H9 (cell line): ENCODE results near the gene SH3TC1. TPM values are rescaled to one million over a fixed set of nuclear protein-coding genes. Genes with fewer than 3 reads are reported as not detected.

Source experiments
- DNase-seq: peaks from one replicate; pipeline ENCODE4 v3.0.0-alpha.2; 2017
- H2AFZ ChIP-seq: one replicate; pipeline ENCODE4 v1.6.1; 2013; ENCODE audit warnings: mild to moderate bottlenecking, low read length, control low read depth, moderate library complexity
- H2AK5ac ChIP-seq: 2 replicates; pipeline ENCODE4 v1.6.1; 2013; ENCODE audit warnings: low read length, control low read depth, mixed read lengths; ENCODE audit not compliant: insufficient read length
- H2BK120ac ChIP-seq: one replicate; pipeline ENCODE4 v1.6.1; 2013; ENCODE audit warnings: low read depth, mild to moderate bottlenecking, low read length, control low read depth, inconsistent platforms; ENCODE audit not compliant: poor library complexity, severe bottlenecking
- H2BK12ac ChIP-seq: 2 replicates; pipeline ENCODE4 v1.6.1; 2013; ENCODE audit warnings: low read length, control low read depth, mixed read lengths, low read depth; ENCODE audit not compliant: insufficient read length
- H2BK15ac ChIP-seq: 2 replicates; pipeline ENCODE4 v1.6.1; 2013; ENCODE audit warnings: low read depth, low read length, control low read depth
- H2BK20ac ChIP-seq: one replicate; pipeline ENCODE4 v1.6.1; 2013; ENCODE audit warnings: low read depth, mild to moderate bottlenecking, low read length, control low read depth, inconsistent platforms; ENCODE audit not compliant: poor library complexity, severe bottlenecking
- H2BK5ac ChIP-seq: 2 replicates; pipeline ENCODE4 v1.6.1; 2013; ENCODE audit warnings: low read length, control low read depth, mixed read lengths; ENCODE audit not compliant: insufficient read length
- H3K14ac ChIP-seq: 2 replicates; pipeline ENCODE4 v1.6.1; 2013; ENCODE audit warnings: low read length, control low read depth; ENCODE audit not compliant: insufficient read depth
- H3K18ac ChIP-seq: 2 replicates; pipeline ENCODE4 v1.6.1; 2013; ENCODE audit warnings: low read depth, mild to moderate bottlenecking, mixed read lengths, low read length, control low read depth; ENCODE audit not compliant: insufficient read length
- H3K23ac ChIP-seq: 2 replicates; pipeline ENCODE4 v1.6.1; 2013; ENCODE audit warnings: low read length, control low read depth, mixed read lengths, low read depth; ENCODE audit not compliant: insufficient read length
- H3K23me2 ChIP-seq: 2 replicates; pipeline ENCODE4 v1.6.1; 2013; ENCODE audit warnings: low read depth, mild to moderate bottlenecking, mixed read lengths, low read length, control low read depth; ENCODE audit not compliant: insufficient read length, poor library complexity, severe bottlenecking
- H3K27ac ChIP-seq: 2 replicates; pipeline ENCODE4 v1.5.1; 2013; ENCODE audit warnings: low read length, control low read depth, mixed read lengths, low read depth; ENCODE audit not compliant: insufficient read length
- H3K27me3 ChIP-seq: 2 replicates; pipeline ENCODE4 v1.6.1; 2013; ENCODE audit warnings: low read length, control low read depth, inconsistent platforms; ENCODE audit not compliant: insufficient read depth
- H3K4ac ChIP-seq: 2 replicates; pipeline ENCODE4 v1.6.1; 2013; ENCODE audit warnings: low read depth, mild to moderate bottlenecking, control low read depth, inconsistent platforms, low read length, moderate library complexity
- H3K4me1 ChIP-seq: 2 replicates; pipeline ENCODE4 v1.6.1; 2013; ENCODE audit warnings: low read length, control low read depth, inconsistent platforms; ENCODE audit not compliant: insufficient read depth
- H3K4me2 ChIP-seq: 2 replicates; pipeline ENCODE4 v1.6.1; 2013; ENCODE audit warnings: low read length, control low read depth, mixed read lengths; ENCODE audit not compliant: insufficient read length, insufficient read depth
- H3K56ac ChIP-seq: 2 replicates; pipeline ENCODE4 v1.6.1; 2013; ENCODE audit warnings: low read depth, mild to moderate bottlenecking, mixed read lengths, low read length, control low read depth; ENCODE audit not compliant: insufficient read length
- H3K79me1 ChIP-seq: 2 replicates; pipeline ENCODE4 v1.6.1; 2013; ENCODE audit warnings: low read depth, mild to moderate bottlenecking, moderate library complexity, low read length, control low read depth, inconsistent platforms; ENCODE audit not compliant: insufficient read depth, poor library complexity, severe bottlenecking
- H3K79me2 ChIP-seq: 2 replicates; pipeline ENCODE4 v1.6.1; 2013; ENCODE audit warnings: low read length, control low read depth, inconsistent platforms; ENCODE audit not compliant: insufficient read depth
- H3K9ac ChIP-seq: 2 replicates; pipeline ENCODE4 v1.6.1; 2013; ENCODE audit warnings: low read length, control low read depth, mixed read lengths; ENCODE audit not compliant: insufficient read length; ENCODE audit errors: extremely low read depth
- H3K9me3 ChIP-seq: one replicate; pipeline ENCODE4 v1.6.1; 2013; ENCODE audit warnings: low read depth, low read length, inconsistent platforms; ENCODE audit not compliant: control insufficient read depth
- H3T11ph ChIP-seq: one replicate; pipeline ENCODE4 v1.6.1; 2013; ENCODE audit warnings: mild to moderate bottlenecking, low read length, control low read depth, inconsistent platforms
- H4K20me1 ChIP-seq: one replicate; pipeline ENCODE4 v1.6.1; 2013; ENCODE audit not compliant: control insufficient read depth, insufficient read length, insufficient read depth
- H4K5ac ChIP-seq: 2 replicates; pipeline ENCODE4 v1.6.1; 2013; ENCODE audit warnings: low read depth, mild to moderate bottlenecking, mixed read lengths, low read length, control low read depth; ENCODE audit not compliant: insufficient read length
- H4K8ac ChIP-seq: replicated peaks from 2 replicates; pipeline ENCODE4 v1.6.1; 2013; ENCODE audit warnings: low read length, control low read depth, mixed read lengths, low read depth; ENCODE audit not compliant: insufficient read length
- H4K91ac ChIP-seq: 2 replicates; pipeline ENCODE4 v1.6.1; 2013; ENCODE audit warnings: low read depth, mild to moderate bottlenecking, moderate library complexity, mixed read lengths, low read length, control low read depth; ENCODE audit not compliant: insufficient read length
- H3K27ac Mint-ChIP-seq, 3 experiments: 2 replicates in 2 of 3; 3 replicates in 1 of 3; pipeline ENCODE4 v1.8.0; 2020 to 2021; ENCODE audit warnings: mixed read lengths in 3 of 3, mild to moderate bottlenecking in 1 of 3, moderate library complexity in 1 of 3
- H3K27me3 Mint-ChIP-seq: 2 replicates; pipeline ENCODE4 v1.8.0; 2021; ENCODE audit warnings: low read depth, mild to moderate bottlenecking, moderate library complexity, mixed read lengths
- H3K36me3 Mint-ChIP-seq, 3 experiments: 2 replicates in 2 of 3; 3 replicates in 1 of 3; pipeline ENCODE4 v1.8.0; 2020 to 2021; ENCODE audit warnings: low read depth in 3 of 3, mixed read lengths in 3 of 3; ENCODE audit not compliant: insufficient read depth in 1 of 3
- H3K4me1 Mint-ChIP-seq, 2 experiments: 2 replicates each; pipeline ENCODE4 v1.8.0; 2020; ENCODE audit warnings: mixed read lengths in 2 of 2
- H3K4me3 Mint-ChIP-seq, 2 experiments: 2 replicates in 1 of 2; 3 replicates in 1 of 2; pipeline ENCODE4 v1.8.0; 2020 to 2021; ENCODE audit warnings: mild to moderate bottlenecking in 2 of 2, mixed read lengths in 2 of 2, moderate library complexity in 1 of 2
- H3K9me3 Mint-ChIP-seq, 2 experiments: 2 replicates in 1 of 2; 3 replicates in 1 of 2; pipeline ENCODE4 v1.8.0; 2020; ENCODE audit warnings: mild to moderate bottlenecking in 2 of 2, mixed read lengths in 2 of 2, moderate library complexity in 1 of 2
- WGBS: extraction: QIAGEN DNeasy Blood & Tissue Kit; methylation state at CpG from one replicate; pipeline ENCODE4 v1.1.7; 2013; ENCODE audit warnings: missing lambda C conversion rate, low lambda C conversion rate, mixed read lengths; ENCODE audit not compliant: insufficient read length; ENCODE audit errors: extremely low coverage; 5-methylcytosine and 5-hydroxymethylcytosine counted together
- total RNA-seq: library from RNA; stranded (reverse); gene quantifications from 2 replicates; pipeline ENCODE4 v1.2.1, GENCODE V29; 2021
- TF ChIP-seq, protein P1 (sequence below): fragments of 200-600 bp; sonication (generic); conservative IDR thresholded peaks from 3 replicates; pipeline ENCODE4 v1.8.0; 2021; ENCODE audit warnings: antibody characterized with exemption, mild to moderate bottlenecking

SH3TC1 gene
- total RNA-seq, 1 experiment from 2014 or later = 0.74 TPM

DNA sequence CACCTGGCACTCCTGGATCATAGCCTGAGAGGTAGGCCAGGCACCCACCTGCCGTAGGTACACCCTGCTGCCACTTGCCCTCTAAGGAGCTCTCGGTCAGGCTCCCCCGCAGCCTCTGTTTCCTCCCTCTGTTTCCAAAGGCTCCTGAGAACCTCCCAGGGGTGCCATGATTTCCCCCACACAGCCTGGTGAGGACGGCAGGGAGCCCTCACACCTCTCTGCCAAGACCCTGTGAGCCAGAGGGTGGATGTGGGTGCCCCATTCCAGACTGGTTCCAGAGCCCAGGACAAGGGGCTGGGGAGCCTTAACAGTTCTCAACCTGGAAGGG is 38.9 kb upstream of the SH3TC1 start:
- Histone ChIP-seq H2BK20ac (no peak overlapping the region), H4K20me1 (no peaks in the 10 kb centered on the region), H3K23ac (no peak overlapping the region), H2BK15ac (no peak overlapping the region), H3T11ph (no peak overlapping the region), H3K4me2 (no peak overlapping the region), H3K4me1 (no peaks in the 10 kb centered on the region), H3K27me3 (peaks cover 8% of the 10 kb centered on the region; the same call in 1 of the 2 replicates), H3K79me2 (no peaks in the 10 kb centered on the region), H4K8ac (no peak overlapping the region), H3K27ac (no peak overlapping the region), H3K14ac (no peak overlapping the region), H4K91ac (no peak overlapping the region), H3K56ac (no peak overlapping the region), H2BK5ac (no peak overlapping the region), H3K4ac (no peak overlapping the region), H2BK12ac (no peak overlapping the region), H3K9ac (no peak overlapping the region), H3K23me2 (peaks cover 9% of the 10 kb centered on the region), H2BK120ac (no peak overlapping the region), H4K5ac (no peak overlapping the region), H3K79me1 (no peaks in the 10 kb centered on the region), H2AFZ (no peak overlapping the region), H2AK5ac (no peak overlapping the region), H3K9me3 (no peaks in the 10 kb centered on the region), H3K18ac (no peak overlapping the region)
- no CpG with 5 or more reads among the region's 4 CpGs for WGBS
- Mint-ChIP-seq H3K36me3 (no peaks in the 10 kb centered on the region), H3K9me3 (no peaks in the 10 kb centered on the region), H3K27me3 (peaks cover 58% of the 10 kb centered on the region), H3K27ac (no peak overlapping the region), H3K4me1 (peaks cover 12% of the 10 kb centered on the region in 2 experiments), H3K4me3 (peak overlapping the region; percentile 78 to 93; a peak in 3 of 5 replicates)
- no peak for DNase-seq
- TF ChIP-seq, protein P1, sequence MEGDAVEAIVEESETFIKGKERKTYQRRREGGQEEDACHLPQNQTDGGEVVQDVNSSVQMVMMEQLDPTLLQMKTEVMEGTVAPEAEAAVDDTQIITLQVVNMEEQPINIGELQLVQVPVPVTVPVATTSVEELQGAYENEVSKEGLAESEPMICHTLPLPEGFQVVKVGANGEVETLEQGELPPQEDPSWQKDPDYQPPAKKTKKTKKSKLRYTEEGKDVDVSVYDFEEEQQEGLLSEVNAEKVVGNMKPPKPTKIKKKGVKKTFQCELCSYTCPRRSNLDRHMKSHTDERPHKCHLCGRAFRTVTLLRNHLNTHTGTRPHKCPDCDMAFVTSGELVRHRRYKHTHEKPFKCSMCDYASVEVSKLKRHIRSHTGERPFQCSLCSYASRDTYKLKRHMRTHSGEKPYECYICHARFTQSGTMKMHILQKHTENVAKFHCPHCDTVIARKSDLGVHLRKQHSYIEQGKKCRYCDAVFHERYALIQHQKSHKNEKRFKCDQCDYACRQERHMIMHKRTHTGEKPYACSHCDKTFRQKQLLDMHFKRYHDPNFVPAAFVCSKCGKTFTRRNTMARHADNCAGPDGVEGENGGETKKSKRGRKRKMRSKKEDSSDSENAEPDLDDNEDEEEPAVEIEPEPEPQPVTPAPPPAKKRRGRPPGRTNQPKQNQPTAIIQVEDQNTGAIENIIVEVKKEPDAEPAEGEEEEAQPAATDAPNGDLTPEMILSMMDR = no peak
